Small intestine (tissue), 7 donors: ENCODE measurements around the gene LRRC8C. TPM values are rescaled to one million over a fixed set of nuclear protein-coding genes. Genes with fewer than 3 reads are reported as not detected.
A peak's percentile ranks its signal among the peaks of the same experiment; 100 is the strongest.

ENCODE experiments used
- DNase-seq, 2 donors: peaks; one replicate each; pipeline versions ENCODE4 v3.0.0 to v3.0.0-alpha.2; 2013
- FAIRE-seq: peaks from 2 replicates; lab custom pipeline; 2012; peaks lifted over from hg19 to GRCh38; lab: Jason Lieb, UNC
- H3K27ac ChIP-seq, 3 donors: one replicate each; pipeline ENCODE4 v1.5.1; 2013; ENCODE audit warnings: low read length in 2 of 3, mild to moderate bottlenecking in 2 of 3, control low read depth in 1 of 3, inconsistent platforms in 1 of 3, low read depth in 1 of 3, moderate library complexity in 1 of 3
- H3K27me3 ChIP-seq, 3 donors: one replicate each; pipeline ENCODE4 v1.6.1; 2013; ENCODE audit warnings: low read length in 3 of 3, inconsistent platforms in 1 of 3; ENCODE audit not compliant: control insufficient read depth in 3 of 3, insufficient read depth in 3 of 3
- H3K36me3 ChIP-seq, 3 donors: one replicate each; pipeline ENCODE4 v1.6.1; 2013; ENCODE audit warnings: low read length in 3 of 3, inconsistent platforms in 1 of 3, low read depth in 1 of 3, mild to moderate bottlenecking in 1 of 3, moderate library complexity in 1 of 3; ENCODE audit not compliant: control insufficient read depth in 3 of 3, insufficient read depth in 2 of 3
- H3K4me1 ChIP-seq, 3 donors: one replicate each; pipeline ENCODE4 v1.6.1; 2013; ENCODE audit warnings: low read length in 2 of 3, inconsistent platforms in 1 of 3, low read depth in 1 of 3, mild to moderate bottlenecking in 1 of 3, moderate library complexity in 1 of 3; ENCODE audit not compliant: control insufficient read depth in 3 of 3, insufficient read depth in 2 of 3
- H3K4me3 ChIP-seq, 3 donors: one replicate each; pipeline ENCODE4 v1.5.1; 2013; ENCODE audit warnings: low read length in 3 of 3, control low read depth in 1 of 3, inconsistent platforms in 1 of 3, low read depth in 1 of 3, mild to moderate bottlenecking in 1 of 3, moderate library complexity in 1 of 3
- H3K9me3 ChIP-seq, 2 donors: one replicate each; pipeline ENCODE4 v1.6.1; 2013; ENCODE audit warnings: low read depth in 1 of 2, low read length in 1 of 2; ENCODE audit not compliant: control insufficient read depth in 2 of 2, insufficient read depth in 1 of 2
- WGBS, 3 donors: extraction: QIAGEN DNeasy Blood & Tissue Kit; methylation state at CpG; one replicate each; pipeline ENCODE4 v1.1.7; 2013; 5-methylcytosine and 5-hydroxymethylcytosine counted together
- polyA plus RNA-seq, 4 donors: library from polyadenylated mRNA; stranded (reverse) in 3 of 4; unstranded in 1 of 4; fragments of 200-250 nt in 3 of 4; fragments of 120-200 nt in 1 of 4; gene quantifications; one replicate each; pipeline versions ENCODE4 v1.2.1 to v1.2.3, GENCODE V29; 2013
- donor health status: healthy with polysubstance abuse.
- donor health status: control.
- donor health status: control.
- donor health status: Bipolar disorder and iron deficiency.
- donor health status: healthy.

Gene LRRC8C
- polyA plus RNA-seq, 4 donors: 0.22 to 3.2 (median 1.5) TPM

- FAIRE-seq: no peak
- whole genome bisulfite sequencing, 3 donors: 81 to 92% (median 88%) methylated on average over 20 of the region's 20 CpGs
- DNase-seq: no peak
Measured at GRCh38 chr1:89608984-89609725, 23.8 kb upstream of the LRRC8C start.

GRCh38 chr1:89609781-89610456 lies 23.0 kb upstream of the LRRC8C start:
- H3K4me1 ChIP-seq: no peaks in the 10 kb centered on the region
- H3K36me3 ChIP-seq: no peaks in the 10 kb centered on the region
- FAIRE-seq (no peak), DNase-seq (no peak)
- no peaks in the 10 kb centered on the region for H3K27me3 ChIP-seq
- no peaks in the 10 kb centered on the region for H3K9me3 ChIP-seq
- H3K27ac ChIP-seq: no peak overlapping the region
- H3K4me3 ChIP-seq: no peak overlapping the region
- 65 to 79% (median 78%) methylated on average over 14 of the region's 14 CpGs for WGBS, 3 donors

More at GRCh38 chr1:89608984-89609725, 23.8 kb upstream of the LRRC8C start:
- no peaks in the 10 kb centered on the region for H3K9me3 ChIP-seq
- H3K27me3 ChIP-seq: no peaks in the 10 kb centered on the region
- H3K4me1 ChIP-seq: no peaks in the 10 kb centered on the region
- H3K36me3 ChIP-seq: no peaks in the 10 kb centered on the region
- H3K4me3 ChIP-seq: no peak overlapping the region
- H3K27ac ChIP-seq: peak overlapping the region in 1 of 3 donors; percentile 39

GRCh38 chr1:89610457-89611011 lies 22.4 kb upstream of the LRRC8C start:
- H3K36me3 ChIP-seq: no peaks in the 10 kb centered on the region
- no peaks in the 10 kb centered on the region for H3K9me3 ChIP-seq
- H3K4me1 ChIP-seq: no peaks in the 10 kb centered on the region
- WGBS, 3 donors: 69 to 82% (median 72%) methylated on average over 14 to 15 of the region's 15 CpGs
- H3K27ac ChIP-seq: no peak overlapping the region
- H3K27me3 ChIP-seq: no peaks in the 10 kb centered on the region
- DNase-seq (no peak), FAIRE-seq (no peak)
- H3K4me3 ChIP-seq: no peak overlapping the region

- no peaks in the 10 kb centered on the region for H3K9me3 ChIP-seq
- 64 to 73% (median 70%) methylated on average over 1 of the region's 1 CpG for whole genome bisulfite sequencing, 3 donors
- FAIRE-seq: no peak
Measured at GRCh38 chr1:89611721-89612120, 21.2 kb upstream of the LRRC8C start.

GRCh38 chr1:89613928-89614327 lies 19.0 kb upstream of the LRRC8C start:
- Histone ChIP-seq H3K27ac (no peak overlapping the region), H3K27me3 (no peaks in the 10 kb centered on the region), H3K9me3 (peaks cover 0 to 7% of the 10 kb centered on the region in 2 donors), H3K4me1 (no peaks in the 10 kb centered on the region), H3K4me3 (no peak overlapping the region), H3K36me3 (no peaks in the 10 kb centered on the region)
- 87 to 93% (median 89%) methylated on average over 7 of the region's 7 CpGs for WGBS, 3 donors
- no peak for DNase-seq
- FAIRE-seq: no peak

More at GRCh38 chr1:89611721-89612120, 21.2 kb upstream of the LRRC8C start:
- Histone ChIP-seq H3K4me3 (no peak overlapping the region), H3K27ac (no peak overlapping the region), H3K27me3 (no peaks in the 10 kb centered on the region), H3K36me3 (no peaks in the 10 kb centered on the region), H3K4me1 (no peaks in the 10 kb centered on the region)
- no peak for DNase-seq

GRCh38 chr1:89615676-89616598 lies 17.0 kb upstream of the LRRC8C start:
- Histone ChIP-seq H3K4me1 (no peaks in the 10 kb centered on the region), H3K4me3 (no peak overlapping the region), H3K27ac (no peak overlapping the region), H3K27me3 (no peaks in the 10 kb centered on the region), H3K9me3 (peaks cover 0 to 7% of the 10 kb centered on the region in 2 donors), H3K36me3 (no peaks in the 10 kb centered on the region)
- no peak for FAIRE-seq
- DNase-seq: peak in 1 of 2 donors; percentile 13
- 87 to 88% (median 87%) methylated on average over 3 of the region's 3 CpGs for WGBS, 3 donors

GRCh38 chr1:89616844-89617627 lies 15.9 kb upstream of the LRRC8C start:
- no peak for DNase-seq

More at GRCh38 chr1:89616844-89617627, 15.9 kb upstream of the LRRC8C start:
- Histone ChIP-seq H3K4me3 (no peak overlapping the region), H3K9me3 (peaks cover 0 to 7% of the 10 kb centered on the region in 2 donors), H3K27ac (no peak overlapping the region), H3K4me1 (no peaks in the 10 kb centered on the region), H3K36me3 (no peaks in the 10 kb centered on the region), H3K27me3 (no peaks in the 10 kb centered on the region)
- 90 to 93% (median 92%) methylated on average over 2 of the region's 2 CpGs for WGBS, 3 donors
- FAIRE-seq: no peak
